ENCODE results near the gene MPZL3.

MPZL3 gene

GRCh38 chr11:118264569-118265465, 12.7 kb upstream of the MPZL3 start:
- DNase-seq (ENCODE audit: low read depth): no peak

DNA sequence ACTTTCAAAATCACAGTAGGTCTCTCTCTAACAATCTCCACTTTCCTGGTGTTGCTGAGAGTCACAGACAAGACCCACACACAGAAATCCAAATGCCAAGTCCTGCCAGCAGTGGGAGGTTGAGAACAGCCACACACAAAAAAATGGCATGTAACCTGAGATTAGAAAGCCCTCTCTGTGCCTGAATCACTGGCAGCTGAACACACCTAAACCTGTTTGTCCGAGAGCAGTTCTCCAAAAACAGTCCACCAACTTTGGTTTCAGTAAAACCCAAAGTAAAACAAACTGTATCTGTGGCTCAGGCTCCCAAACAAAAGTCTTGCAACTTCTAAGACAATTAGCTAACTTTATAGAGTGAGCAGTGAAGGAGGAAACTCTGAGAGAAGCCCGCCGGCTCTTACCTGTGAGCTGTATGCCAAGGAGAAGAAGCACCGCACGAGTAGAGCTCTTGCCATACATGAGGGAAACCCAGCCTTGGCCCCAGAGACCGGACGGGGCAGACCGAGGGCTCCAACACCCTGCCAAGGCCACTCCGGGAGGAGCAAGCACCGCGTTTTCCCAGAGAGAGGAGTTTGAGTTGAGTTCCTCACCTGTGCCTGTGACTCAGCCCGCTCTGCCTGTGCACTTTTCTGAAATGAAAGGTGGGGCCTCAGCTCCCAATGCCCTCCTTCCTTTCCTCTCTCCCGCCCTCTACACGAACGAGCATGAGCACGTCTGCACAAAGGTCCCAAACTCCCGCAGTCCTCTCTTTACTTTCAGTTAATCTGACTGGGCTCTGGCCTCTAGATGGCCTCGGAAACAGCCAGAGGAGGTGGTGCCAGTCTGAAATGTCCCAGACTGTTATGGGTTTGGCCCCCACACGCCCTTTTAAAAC, 11.8 kb upstream of the MPZL3 start, which contains the start of gene MPZL2:
TSS of gene MPZL2 (minus strand) at position 603 of the 874 bp plus-strand sequence. CDS start at position 459, 144 bp downstream.
- no peak for DNase-seq (ENCODE audit: low read depth)

- DNase-seq (ENCODE audit: low read depth): no peak
Observed at GRCh38 chr11:118263112-118263511, 10.9 kb upstream of the MPZL3 start.

GRCh38 chr11:118260353-118260752, 8.2 kb upstream of the MPZL3 start:
- DNase-seq (ENCODE audit: low read depth): no peak

- DNase-seq (ENCODE audit: low read depth): no peak
Observed at GRCh38 chr11:118259138-118259537, 7.0 kb upstream of the MPZL3 start.

GRCh38 chr11:118258410-118258809, 6.2 kb upstream of the MPZL3 start:
- DNase-seq (ENCODE audit: low read depth): no peak

GRCh38 chr11:118252688-118253087, 523 bp upstream of the MPZL3 start:
- no peak for DNase-seq (ENCODE audit: low read depth)

DNA sequence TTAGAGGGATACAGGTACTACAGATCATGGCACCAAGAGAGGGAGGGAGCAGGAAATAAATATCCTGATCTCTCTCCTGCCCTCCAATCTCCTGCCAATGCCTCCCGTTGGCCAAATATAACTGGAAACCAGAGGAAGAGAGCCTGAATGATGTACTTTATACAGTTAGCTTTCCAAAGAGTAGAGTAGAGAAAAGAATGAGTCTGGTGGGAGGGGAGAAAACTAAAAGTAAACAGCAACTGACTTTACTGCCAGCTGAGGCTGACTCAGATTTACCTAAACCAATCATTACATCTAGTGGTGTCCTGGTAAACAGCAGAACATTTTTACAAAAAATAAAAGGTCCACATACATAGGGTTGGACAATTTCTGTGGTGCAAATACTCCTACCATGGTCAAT, 5.1 kb downstream of the MPZL3 start:
- DNase-seq (ENCODE audit: low read depth): no peak

DNA sequence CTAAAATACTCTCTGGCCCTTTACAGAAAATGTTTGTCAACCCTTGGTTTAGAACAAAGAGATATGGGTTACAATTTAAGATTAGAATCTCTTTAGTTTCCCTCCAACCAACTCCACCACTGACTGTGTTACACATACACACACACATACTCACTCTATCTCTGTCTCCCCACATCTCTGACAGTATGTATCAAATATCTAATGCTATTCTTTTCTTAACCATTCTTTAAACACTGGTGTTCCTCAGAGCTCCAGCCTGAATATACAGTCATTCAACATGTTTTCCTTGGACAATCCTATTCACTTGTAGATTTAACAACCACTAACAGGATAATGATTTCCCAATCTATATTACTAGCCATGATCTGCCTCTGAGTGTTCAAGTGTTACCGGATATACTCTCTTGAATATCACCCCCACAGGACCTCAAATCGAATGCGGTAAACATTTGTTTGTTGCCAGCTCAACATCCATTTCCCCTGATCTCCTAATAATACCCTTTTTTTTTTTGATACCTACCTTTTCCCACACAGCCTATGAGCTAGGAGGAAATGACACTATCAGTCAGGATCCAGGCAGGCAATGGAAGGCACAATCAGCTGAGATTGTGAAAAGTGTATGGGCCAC, 6.1 kb downstream of the MPZL3 start:
- no peak for DNase-seq (ENCODE audit: low read depth)

DNA sequence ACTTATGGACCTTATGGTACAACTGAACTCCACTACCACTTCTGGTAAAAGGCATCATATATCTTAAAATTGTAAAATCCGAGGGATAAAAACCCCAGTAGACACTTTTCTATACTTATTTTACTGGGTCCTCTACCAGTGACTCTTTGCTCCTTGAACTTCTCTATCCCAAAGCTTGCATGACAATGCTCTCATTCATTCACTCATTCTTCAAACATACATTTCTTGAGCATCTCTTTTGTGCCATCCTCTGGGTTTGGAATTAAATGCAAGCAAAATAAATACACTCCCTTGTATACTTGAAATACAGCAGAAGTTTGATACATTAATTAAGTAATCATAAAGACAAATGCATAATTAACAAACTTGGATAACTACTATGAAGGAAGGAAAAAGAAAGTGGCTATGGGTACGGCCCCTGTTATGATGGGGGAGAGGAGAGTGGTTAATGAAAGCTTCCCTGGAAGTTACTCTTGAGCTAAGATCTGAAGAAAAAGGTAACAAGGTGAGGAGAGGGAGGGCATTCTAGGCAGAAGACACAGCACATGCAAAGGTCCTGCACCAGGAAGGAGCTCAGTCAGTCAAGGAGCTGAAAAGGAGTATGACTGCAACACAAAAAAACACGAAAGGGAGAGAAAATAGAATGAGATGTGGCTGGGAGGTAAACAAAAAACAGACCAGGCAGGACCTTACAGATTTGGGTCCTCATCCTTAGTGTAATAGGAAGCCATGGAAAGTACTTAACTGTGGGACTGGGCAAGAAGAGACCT, 8.0 kb downstream of the MPZL3 start:
- DNase-seq (ENCODE audit: low read depth): no peak

DNA sequence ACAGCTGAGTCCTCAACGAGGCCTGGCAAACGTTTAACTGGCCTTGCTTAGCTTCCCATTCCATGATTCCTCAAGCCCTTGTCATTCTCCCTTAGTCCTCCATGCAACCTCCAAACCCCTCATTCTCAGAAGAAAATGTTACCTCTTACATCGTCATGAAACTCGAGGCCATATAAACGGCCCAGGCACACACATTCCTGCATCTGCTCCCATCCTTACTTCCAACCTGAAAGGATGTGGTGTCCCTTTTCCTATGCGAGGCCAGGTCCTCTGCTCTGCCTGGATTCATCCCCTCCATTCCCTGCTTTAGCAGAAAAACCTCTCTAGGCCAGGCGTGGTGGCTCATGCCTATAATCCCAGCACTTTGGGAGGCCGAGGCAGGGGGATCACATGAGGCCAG, 9.0 kb downstream of the MPZL3 start:
- no peak for DNase-seq (ENCODE audit: low read depth)

- no peak for DNase-seq (ENCODE audit: low read depth)
Observed at GRCh38 chr11:118241764-118242098, 10.4 kb downstream of the MPZL3 start.

DNA sequence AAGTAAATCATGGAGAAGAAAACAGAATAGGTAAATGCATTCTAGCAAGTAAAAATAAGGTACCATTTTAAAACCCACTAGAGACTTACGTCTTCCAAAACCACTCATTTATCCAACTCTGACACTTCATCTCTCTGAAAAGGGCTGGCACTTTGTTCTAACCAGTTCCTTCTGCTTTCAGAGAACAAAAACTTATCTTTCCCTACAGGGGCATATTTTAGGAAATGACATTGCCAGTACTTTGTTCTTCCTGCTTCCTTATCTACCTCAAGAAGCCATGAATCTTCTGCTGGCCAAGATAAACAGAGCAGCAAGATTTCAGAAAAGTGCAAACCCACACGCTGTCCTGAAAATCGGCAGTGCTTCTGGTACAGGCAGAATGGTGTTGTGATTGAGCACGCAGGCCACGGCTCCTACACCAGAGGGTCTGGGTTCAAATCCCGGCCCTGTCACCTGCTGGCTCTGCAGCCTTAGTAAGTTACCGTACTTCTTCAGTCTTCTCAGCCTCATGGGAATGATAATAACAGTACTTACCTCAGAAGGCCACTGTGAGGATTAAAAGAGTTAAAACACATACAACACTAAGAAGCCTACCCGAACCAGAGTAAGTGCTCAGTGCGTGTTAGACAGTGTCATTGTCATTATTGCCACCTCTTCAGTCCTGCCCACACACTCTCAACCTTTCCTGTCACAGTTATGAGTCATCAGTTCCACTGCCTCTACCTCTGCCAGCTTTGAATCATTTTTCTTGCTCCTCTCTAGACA, 11.0 kb downstream of the MPZL3 start:
- DNase-seq (ENCODE audit: low read depth): no peak

GRCh38 chr11:118239509-118240205, 12.5 kb downstream of the MPZL3 start:
- no peak for DNase-seq (ENCODE audit: low read depth)

DNA sequence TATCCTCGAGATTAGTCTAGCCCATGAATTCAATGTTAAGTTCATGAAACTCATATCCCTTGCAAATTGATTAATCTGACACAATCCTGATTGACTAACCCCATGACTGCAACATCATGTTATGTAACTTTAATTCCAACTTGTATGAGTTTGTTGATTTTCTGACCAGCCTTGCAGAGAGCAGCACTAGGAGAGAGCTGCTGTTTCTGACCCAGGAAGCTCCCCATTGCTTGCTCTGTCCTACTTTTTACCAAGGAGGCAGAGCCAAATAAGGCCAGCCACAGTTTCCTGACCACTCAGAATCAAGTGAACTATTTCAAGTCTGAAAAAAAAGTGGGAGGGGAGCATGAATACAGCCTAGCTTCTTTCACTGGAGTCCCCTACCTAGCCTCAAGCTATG, 13.2 kb downstream of the MPZL3 start:
- no peak for DNase-seq (ENCODE audit: low read depth)

GRCh38 chr11:118238421-118238820, 13.7 kb downstream of the MPZL3 start:
- DNase-seq (ENCODE audit: low read depth): no peak

DNA sequence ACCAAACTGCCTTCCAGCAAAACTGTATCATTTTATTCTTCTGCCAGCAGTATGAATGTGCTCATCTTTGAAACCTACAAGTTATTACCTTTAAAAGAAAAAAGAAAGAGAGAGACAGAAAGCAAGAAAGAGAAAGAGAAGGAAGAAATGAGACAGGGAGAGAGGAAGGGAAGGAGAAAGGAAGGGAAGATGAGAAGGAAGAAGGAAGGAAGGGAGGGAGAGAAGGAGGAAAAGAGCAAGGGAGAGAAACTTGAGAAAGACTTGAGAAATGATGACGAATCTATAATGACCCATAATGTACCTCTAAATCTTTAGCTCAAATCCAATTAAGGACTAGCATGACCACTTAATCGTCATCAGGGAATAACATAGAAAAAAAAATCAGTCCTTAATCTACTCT, 16.0 kb downstream of the MPZL3 start:
- no peak for DNase-seq (ENCODE audit: low read depth)

DNA sequence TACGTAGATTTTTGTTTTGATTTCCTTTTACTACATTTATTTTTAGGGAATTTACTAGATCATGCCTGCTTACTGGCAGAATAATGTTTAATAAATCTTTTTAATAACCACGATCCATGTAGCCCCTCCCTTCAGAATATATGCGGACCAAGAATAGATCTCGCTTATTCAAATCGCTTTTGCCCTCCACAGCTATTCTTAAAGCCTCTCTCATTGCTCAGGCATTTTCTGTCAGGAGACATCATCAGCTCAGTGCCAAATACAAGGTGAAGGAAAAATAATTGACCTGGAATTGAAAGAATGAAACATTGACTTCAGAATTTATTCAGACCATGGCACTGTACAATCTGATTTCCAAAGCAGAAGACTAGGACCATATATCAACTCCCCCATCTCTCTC, 17.3 kb downstream of the MPZL3 start:
- no peak for DNase-seq (ENCODE audit: low read depth)

GRCh38 chr11:118233850-118234249, 18.3 kb downstream of the MPZL3 start:
- no peak for DNase-seq (ENCODE audit: low read depth)

DNA sequence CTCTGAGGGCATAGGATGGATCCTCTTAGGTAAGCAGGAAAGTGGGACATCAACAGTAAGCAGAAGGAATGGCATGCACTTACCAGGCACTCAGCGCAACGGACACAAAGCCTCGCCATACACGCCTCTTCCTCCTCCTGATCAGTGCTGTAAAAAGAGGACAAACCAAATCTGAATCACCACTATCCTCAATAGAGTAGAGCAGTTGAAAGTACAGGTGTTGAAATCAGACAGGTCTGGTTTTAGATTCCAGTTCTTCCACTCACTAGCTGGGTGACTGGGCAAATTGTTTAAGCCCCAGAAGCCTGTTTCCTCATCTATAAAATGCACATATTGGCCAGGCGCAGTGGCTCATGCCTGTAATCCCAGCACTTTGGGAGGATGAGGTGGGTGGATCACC, 18.8 kb downstream of the MPZL3 start:
- no peak for DNase-seq (ENCODE audit: low read depth)

Data from stimulated activated CD8-positive, alpha-beta memory T cell treated with anti-CD3 and anti-CD28 coated beads, Interleukin-4, amount 100 ng/mL, for 24 hours (primary cell).